Measurements from ENCODE around the gene TRAF3IP3. TPM values are rescaled to one million over a fixed set of nuclear protein-coding genes. Genes with fewer than 3 reads are reported as not detected.
A peak's percentile ranks its signal among the peaks of the same experiment; 100 is the strongest.

The TRAF3IP3 gene
- polyA plus RNA-seq, 4 donors, result 1.1 to 2.6 (median 1.7) TPM

DNA sequence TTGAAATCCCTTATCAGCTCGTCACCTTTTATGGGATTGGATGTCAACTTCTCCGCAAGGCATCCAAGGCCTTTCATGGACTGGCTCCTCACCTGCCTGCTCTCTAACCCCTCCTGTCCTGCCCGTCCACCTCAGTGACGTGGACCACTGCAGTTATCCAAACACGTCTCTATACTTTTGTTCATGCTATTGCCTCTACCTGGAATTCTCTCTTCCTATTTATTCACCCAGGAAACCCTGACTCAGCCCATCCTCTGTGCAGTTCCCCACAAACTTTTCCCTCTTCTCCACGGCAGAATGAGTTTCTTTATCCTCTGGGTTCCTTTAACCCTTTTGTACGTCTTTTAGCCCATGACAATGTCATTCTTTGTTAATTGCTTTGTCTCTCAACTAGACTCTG is 66.9 kb downstream of the TRAF3IP3 start:
- DNase-seq (ENCODE audit: low read depth in 4 of 4, low spot score in 3 of 4), result no peak

DNA sequence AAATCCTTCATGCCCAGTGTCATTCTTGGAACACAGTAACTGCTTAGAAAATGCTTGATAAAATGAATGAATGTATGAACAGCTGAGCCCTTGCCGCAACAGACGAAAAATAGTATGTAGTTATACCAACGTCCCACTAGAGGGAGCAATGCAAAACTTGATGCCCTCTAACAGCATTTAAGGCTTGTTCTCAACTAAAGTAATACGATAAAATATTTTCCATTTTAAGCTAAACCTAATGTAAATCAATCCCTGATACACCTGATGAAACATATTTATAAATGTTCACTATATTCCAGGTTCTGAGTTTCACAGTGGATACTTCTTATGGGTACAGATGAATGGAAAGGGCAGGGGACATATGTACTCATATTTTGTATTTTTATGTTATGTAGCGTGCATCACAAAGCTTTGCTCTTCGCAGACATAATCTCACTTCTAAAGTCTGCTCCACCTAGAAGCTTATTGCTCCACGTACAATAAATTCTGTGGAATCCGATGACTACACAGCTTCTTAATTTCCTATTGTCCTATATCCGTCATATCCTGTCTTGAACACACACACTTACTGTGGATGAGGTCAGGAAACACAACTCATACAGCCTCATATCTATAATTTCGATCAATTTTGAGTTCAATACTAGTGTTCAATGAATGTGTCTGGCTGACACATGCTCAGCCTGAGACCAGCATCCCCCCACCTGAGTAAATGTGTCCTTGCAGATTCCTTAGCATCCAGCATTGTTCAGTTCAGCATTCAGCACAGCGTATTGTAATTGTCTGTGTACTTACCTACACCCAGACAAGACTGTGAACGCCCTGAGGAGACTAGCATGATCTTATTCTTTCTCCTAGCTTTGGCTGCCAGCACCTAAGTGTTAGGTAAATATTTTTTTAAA is 67.5 kb downstream of the TRAF3IP3 start:
- DNase-seq (ENCODE audit: low read depth in 4 of 4, low spot score in 3 of 4), result no peak

DNA sequence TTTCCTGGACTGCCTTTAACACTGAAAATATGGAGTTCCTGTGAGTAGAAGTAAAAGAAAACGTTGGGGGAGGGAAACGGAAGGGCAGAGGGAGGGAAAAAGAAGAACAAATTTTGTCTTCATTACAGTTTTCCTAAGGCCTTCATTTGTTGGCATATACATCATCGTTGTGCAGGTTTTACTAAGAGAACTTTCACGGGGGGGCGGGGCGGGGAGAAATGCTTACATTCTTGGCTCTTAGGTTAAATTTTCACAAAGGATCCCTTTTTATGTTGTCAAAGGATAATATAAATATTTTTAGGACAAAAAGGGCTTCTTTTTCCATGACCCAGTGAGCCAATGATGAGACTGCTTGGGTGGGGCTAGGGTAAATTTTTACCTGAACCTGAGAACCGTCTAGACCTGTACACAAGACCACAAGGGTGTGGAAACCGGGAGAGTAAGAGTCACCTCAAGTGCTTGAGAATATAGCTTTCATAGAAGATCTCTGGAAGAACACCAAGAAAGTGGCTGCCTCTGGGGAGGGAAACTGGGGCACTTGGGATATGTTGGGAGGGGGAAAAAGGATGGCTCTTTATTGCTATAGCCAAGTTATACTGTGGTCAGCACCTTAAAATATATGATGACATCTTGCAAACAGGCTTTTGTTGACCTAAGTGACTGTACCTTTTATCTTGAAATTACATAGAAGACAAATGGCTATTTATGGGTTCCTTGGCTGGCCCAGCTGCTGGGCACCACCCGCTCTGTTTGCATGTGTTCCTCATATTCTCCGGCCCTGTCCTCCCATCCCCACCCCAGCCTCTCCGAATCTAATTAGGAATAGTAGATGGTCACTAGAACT is 70.0 kb downstream of the TRAF3IP3 start:
- DNase-seq (ENCODE audit: low read depth in 4 of 4, low spot score in 3 of 4), result no peak

DNA sequence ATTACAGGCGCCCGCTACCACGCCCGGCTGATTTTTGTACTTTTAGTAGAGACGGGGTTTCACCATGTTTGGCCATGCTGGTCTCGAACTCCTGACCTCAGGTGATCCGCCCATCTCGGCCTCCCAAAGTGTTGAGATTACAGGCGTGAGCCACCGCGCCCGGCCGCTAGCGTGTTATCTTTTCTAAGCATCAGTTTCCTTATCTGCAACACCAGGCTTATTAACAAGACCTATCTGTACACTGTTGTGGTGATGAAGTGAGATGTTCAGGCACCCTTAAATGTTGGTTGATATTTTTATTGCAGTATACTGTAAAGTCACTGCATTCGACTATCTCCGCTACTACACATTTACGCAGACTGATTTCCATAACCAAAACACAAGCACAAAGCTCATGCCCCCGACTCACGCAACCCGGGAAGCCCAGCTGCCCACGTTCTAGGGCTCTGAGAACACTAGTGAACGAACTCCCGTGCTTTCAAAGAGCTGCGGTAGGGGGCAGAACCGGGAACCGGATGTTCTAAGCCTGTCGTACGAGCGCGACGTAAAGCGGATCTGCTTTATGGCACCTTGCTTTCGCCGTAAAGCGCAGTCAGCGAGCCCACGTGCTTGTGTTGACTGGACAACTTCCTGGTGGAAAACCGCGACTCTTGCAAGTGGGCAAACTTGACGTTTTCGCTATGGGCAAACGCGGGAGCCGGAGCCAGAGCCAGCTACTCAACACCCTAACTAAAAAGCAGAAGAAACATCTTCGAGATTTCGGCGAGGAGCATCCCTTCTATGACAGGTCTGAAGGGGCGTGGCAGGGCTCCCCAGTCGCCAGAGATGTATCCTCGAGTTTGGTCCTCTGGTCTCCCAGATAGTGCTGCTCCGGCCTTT is 71.8 kb downstream of the TRAF3IP3 start, which contains the start of gene UTP25:
Gene UTP25 (plus strand): TSS at position 589 of the 879 bp plus-strand sequence. CDS start 92 bp downstream, at position 681.
- peak; percentile 83 to 93 (median 88) for DNase-seq (ENCODE audit: low read depth in 4 of 4, low spot score in 3 of 4)

DNA sequence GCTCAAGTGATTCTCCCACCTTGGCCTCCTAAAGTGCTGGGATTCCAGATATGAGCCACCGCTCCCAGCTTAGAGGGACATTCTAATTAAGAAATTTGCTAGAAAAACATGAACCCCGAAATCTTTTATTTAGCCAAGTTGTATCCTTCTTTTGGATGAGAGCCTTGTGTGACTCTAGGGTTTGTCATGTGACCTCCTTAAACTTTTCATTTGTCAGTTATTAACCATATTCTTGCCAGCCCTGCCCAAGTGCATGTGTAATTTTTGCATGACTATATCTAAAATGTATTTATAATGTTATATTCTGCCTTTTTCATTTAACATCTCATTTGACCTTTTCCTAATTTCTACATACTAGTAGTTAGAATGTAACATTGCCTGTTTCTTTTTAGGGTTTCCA is 73.9 kb downstream of the TRAF3IP3 start:
- DNase-seq (ENCODE audit: low read depth in 4 of 4, low spot score in 3 of 4), result no peak

DNA sequence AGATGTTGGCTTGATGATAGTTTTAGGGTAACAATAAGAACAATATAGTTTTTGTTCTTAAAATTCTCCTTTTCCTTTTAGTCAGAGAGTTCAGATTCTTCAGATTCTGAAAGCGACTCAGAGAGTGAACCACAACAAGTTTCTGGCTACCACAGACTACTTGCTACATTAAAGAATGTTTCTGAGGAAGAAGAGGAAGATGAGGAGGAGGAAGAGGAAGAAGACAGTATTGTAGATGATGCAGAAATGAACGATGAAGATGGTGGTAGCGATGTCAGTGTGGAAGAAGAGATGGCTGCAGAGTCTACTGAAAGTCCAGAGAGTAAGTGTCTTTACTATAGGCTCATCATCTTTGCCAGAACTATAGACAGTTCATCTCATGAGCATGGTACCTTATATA is 74.9 kb downstream of the TRAF3IP3 start:
- DNase-seq (ENCODE audit: low read depth in 4 of 4, low spot score in 3 of 4), result no peak

DNA sequence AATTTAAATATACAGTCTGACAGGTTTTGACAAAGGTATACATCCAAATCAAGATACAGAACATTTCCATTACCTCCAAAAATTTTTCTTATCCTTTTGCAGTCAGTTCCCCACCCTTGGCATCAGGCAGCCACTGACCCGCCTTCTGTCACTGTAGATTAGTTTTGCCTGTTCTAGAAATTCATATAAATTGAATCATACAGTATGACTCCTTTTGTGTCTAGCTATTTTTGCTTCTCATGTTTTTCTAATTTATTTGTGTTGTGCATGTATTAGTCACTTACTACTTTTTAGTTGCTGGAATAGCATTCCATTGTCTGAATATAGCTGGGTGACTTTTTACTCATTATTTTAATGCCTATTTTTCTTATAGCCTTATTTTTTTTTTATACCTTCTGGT is 75.8 kb downstream of the TRAF3IP3 start:
- DNase-seq (ENCODE audit: low read depth in 4 of 4, low spot score in 3 of 4), result no peak

Other genes with a start within 250 kb of the TRAF3IP3 start
- 1 to 10 TPM; 1.4 to 6.3 (median 4.7) TPM for gene CAMK1G, start 172.3 kb upstream of the TRAF3IP3 start, polyA plus RNA-seq (ENCODE audit: insufficient read length in 4 of 4)
- gene LAMB3, start 103.6 kb upstream of the TRAF3IP3 start, polyA plus RNA-seq (ENCODE audit: insufficient read length in 4 of 4), result 1 to 10 TPM in 3 of 4 donors, under 1 TPM in 1; 0.35 to 2.1 (median 1.4) TPM
- gene G0S2, start 80.6 kb upstream of the TRAF3IP3 start, polyA plus RNA-seq (ENCODE audit: insufficient read length in 4 of 4), result 10 to 100 TPM in 2 of 4 donors, 1 to 10 TPM in 2; 5.8 to 12.7 (median 9.5) TPM
- under 1 TPM; 0.17 to 0.90 (median 0.39) TPM for gene HSD11B1, start 51.2 kb upstream of the TRAF3IP3 start, polyA plus RNA-seq (ENCODE audit: insufficient read length in 4 of 4)
- 1 to 10 TPM; 1.3 to 4.0 (median 3.4) TPM for gene C1orf74, start 28.5 kb downstream of the TRAF3IP3 start, polyA plus RNA-seq (ENCODE audit: insufficient read length in 4 of 4)
- 10 to 100 TPM in 3 of 4 donors, under 1 TPM in 1; 0.52 to 22.5 (median 17.6) TPM for gene IRF6, start 50.1 kb downstream of the TRAF3IP3 start, polyA plus RNA-seq (ENCODE audit: insufficient read length in 4 of 4)
- gene UTP25, start 71.9 kb downstream of the TRAF3IP3 start, polyA plus RNA-seq (ENCODE audit: insufficient read length in 4 of 4), result 10 to 100 TPM in 3 of 4 donors, 1 to 10 TPM in 1; 8.1 to 11.1 (median 10.5) TPM
- gene SYT14, start 182.2 kb downstream of the TRAF3IP3 start, polyA plus RNA-seq (ENCODE audit: insufficient read length in 4 of 4), result under 1 TPM; 0.26 to 0.39 (median 0.30) TPM

Data from left renal pelvis (tissue), 4 donors.